ENCODE measurements around the gene DBH. TPM values are rescaled to one million over a fixed set of nuclear protein-coding genes. Genes with fewer than 3 reads are reported as not detected.

DBH gene
- total RNA-seq, 1 donor from 2014 or later: not detected

- no peak overlapping the region for H3K4me3 Mint-ChIP-seq (ENCODE audit: unreplicated experiment)
- DNase-seq (ENCODE audit: low read depth): no peak
- Histone ChIP-seq H3K27ac (ENCODE audit: low read depth, low read length) (no peak overlapping the region), H3K4me3 (ENCODE audit: insufficient read depth, low read depth, low read length) (no peak overlapping the region), H3K27me3 (ENCODE audit: insufficient read depth, low read length) (peaks cover 14% of the 10 kb centered on the region), H2AFZ (ENCODE audit: low read depth, low read length) (no peak overlapping the region), H3K79me2 (ENCODE audit: insufficient read depth, low read length) (no peaks in the 10 kb centered on the region), H3K4me2 (ENCODE audit: low read length) (no peak overlapping the region), H3K4me1 (ENCODE audit: insufficient read depth, low read length) (no peaks in the 10 kb centered on the region), H3K36me3 (ENCODE audit: insufficient read depth, low read length) (no peaks in the 10 kb centered on the region), H3K9me3 (ENCODE audit: insufficient read depth, low read depth, low read length) (peaks cover 4% of the 10 kb centered on the region), H4K20me1 (ENCODE audit: insufficient read depth, low read length) (no peaks in the 10 kb centered on the region), H3K9ac (ENCODE audit: low read length) (no peak overlapping the region)
- peaks cover 66% of the 10 kb centered on the region for H3K27me3 Mint-ChIP-seq (ENCODE audit: low read depth, unreplicated experiment)
- FAIRE-seq: no peak
- H3K9me3 Mint-ChIP-seq (ENCODE audit: unreplicated experiment): peaks cover 27% of the 10 kb centered on the region
- no peaks in the 10 kb centered on the region for H3K36me3 Mint-ChIP-seq (ENCODE audit: low read depth, unreplicated experiment)
- TF ChIP-seq CTCF (IDR thresholded peaks at IDR 0.05; ENCODE audit: insufficient read depth, low read depth, low read length) (no peak), EZH2 (IDR thresholded peaks at IDR 0.05; ENCODE audit: insufficient read depth, low read length) (no peak)
- no peak overlapping the region for H3K27ac Mint-ChIP-seq (ENCODE audit: unreplicated experiment)
- H3K4me1 Mint-ChIP-seq (ENCODE audit: low read depth, unreplicated experiment): no peaks in the 10 kb centered on the region
These were observed 8.8 kb upstream of the DBH start for GRCh38 chr9:133627341-133627740.

- no peak overlapping the region for H3K27ac ChIP-seq (ENCODE audit: low read depth, low read length)
- H4K20me1 ChIP-seq (ENCODE audit: insufficient read depth, low read length): no peaks in the 10 kb centered on the region
- H3K9ac ChIP-seq (ENCODE audit: low read length): no peak overlapping the region
- peaks cover 1% of the 10 kb centered on the region for H3K4me1 Mint-ChIP-seq (ENCODE audit: low read depth, unreplicated experiment)
- no peaks in the 10 kb centered on the region for H3K36me3 Mint-ChIP-seq (ENCODE audit: low read depth, unreplicated experiment)
- no peak overlapping the region for H2AFZ ChIP-seq (ENCODE audit: low read depth, low read length)
- no peak overlapping the region for H3K27ac Mint-ChIP-seq (ENCODE audit: unreplicated experiment)
- H3K27me3 Mint-ChIP-seq (ENCODE audit: low read depth, unreplicated experiment): peaks cover 63% of the 10 kb centered on the region
- H3K4me2 ChIP-seq (ENCODE audit: low read length): no peak overlapping the region
- no peaks in the 10 kb centered on the region for H3K79me2 ChIP-seq (ENCODE audit: insufficient read depth, low read length)
- no peak for FAIRE-seq
- H3K27me3 ChIP-seq (ENCODE audit: insufficient read depth, low read length): peaks cover 13% of the 10 kb centered on the region
- H3K4me3 Mint-ChIP-seq (ENCODE audit: unreplicated experiment): no peak overlapping the region
- peaks cover 4% of the 10 kb centered on the region for H3K9me3 ChIP-seq (ENCODE audit: insufficient read depth, low read depth, low read length)
- H3K4me1 ChIP-seq (ENCODE audit: insufficient read depth, low read length): no peaks in the 10 kb centered on the region
- H3K9me3 Mint-ChIP-seq (ENCODE audit: unreplicated experiment): peaks cover 27% of the 10 kb centered on the region
- no peak for DNase-seq (ENCODE audit: low read depth)
- H3K36me3 ChIP-seq (ENCODE audit: insufficient read depth, low read length): no peaks in the 10 kb centered on the region
- TF ChIP-seq EZH2 (IDR thresholded peaks at IDR 0.05; ENCODE audit: insufficient read depth, low read length): no peak
- TF ChIP-seq CTCF (IDR thresholded peaks at IDR 0.05; ENCODE audit: insufficient read depth, low read depth, low read length): no peak
- no peak overlapping the region for H3K4me3 ChIP-seq (ENCODE audit: insufficient read depth, low read depth, low read length)
These were observed 7.4 kb upstream of the DBH start for GRCh38 chr9:133628766-133629165.

GRCh38 chr9:133629221-133630110, 6.7 kb upstream of the DBH start:
- Histone ChIP-seq H2AFZ (ENCODE audit: low read depth, low read length) (no peak overlapping the region), H3K9me3 (ENCODE audit: insufficient read depth, low read depth, low read length) (peaks cover 4% of the 10 kb centered on the region), H3K9ac (ENCODE audit: low read length) (no peak overlapping the region), H3K4me1 (ENCODE audit: insufficient read depth, low read length) (no peaks in the 10 kb centered on the region), H3K27me3 (ENCODE audit: insufficient read depth, low read length) (peaks cover 18% of the 10 kb centered on the region), H3K27ac (ENCODE audit: low read depth, low read length) (no peak overlapping the region), H4K20me1 (ENCODE audit: insufficient read depth, low read length) (no peaks in the 10 kb centered on the region), H3K4me2 (ENCODE audit: low read length) (no peak overlapping the region), H3K79me2 (ENCODE audit: insufficient read depth, low read length) (no peaks in the 10 kb centered on the region), H3K36me3 (ENCODE audit: insufficient read depth, low read length) (no peaks in the 10 kb centered on the region), H3K4me3 (ENCODE audit: insufficient read depth, low read depth, low read length) (no peak overlapping the region)
- Mint-ChIP-seq H3K27ac (ENCODE audit: unreplicated experiment) (no peak overlapping the region), H3K9me3 (ENCODE audit: unreplicated experiment) (peaks cover 24% of the 10 kb centered on the region), H3K27me3 (ENCODE audit: low read depth, unreplicated experiment) (peaks cover 63% of the 10 kb centered on the region), H3K4me3 (ENCODE audit: unreplicated experiment) (no peak overlapping the region), H3K4me1 (ENCODE audit: low read depth, unreplicated experiment) (peaks cover 1% of the 10 kb centered on the region), H3K36me3 (ENCODE audit: low read depth, unreplicated experiment) (no peaks in the 10 kb centered on the region)
- FAIRE-seq (no peak), DNase-seq (ENCODE audit: low read depth) (no peak)
- TF ChIP-seq CTCF (IDR thresholded peaks at IDR 0.05; ENCODE audit: insufficient read depth, low read depth, low read length) (no peak), EZH2 (IDR thresholded peaks at IDR 0.05; ENCODE audit: insufficient read depth, low read length) (no peak)

Measured in astrocyte (in vitro differentiated cells and primary cell).